Heart left ventricle (tissue), 16 donors: ENCODE results near the gene KRTAP19-6. TPM values are rescaled to one million over a fixed set of nuclear protein-coding genes. Genes with fewer than 3 reads are reported as not detected.

Experiments
- ATAC-seq, 4 donors: fragments of 200-7000 bp; cut with Tn5 transposase; one replicate each; pipeline ENCODE4 v1.9.1; 2020 to 2022; ENCODE audit warnings: moderate library complexity in 4 of 4, mild to moderate bottlenecking in 3 of 4, moderate number of reproducible peaks in 1 of 4
- DNase-seq, 5 donors: peaks; one replicate each; pipeline ENCODE4 v3.0.0-alpha.2; 2020
- H3K27ac ChIP-seq, 12 donors: fragments of 200-600 bp; sonication (generic) in 4 of 12; one replicate each; pipeline versions ENCODE4 v1.5.0 to v1.8.0; 2016 to 2022; ENCODE audit warnings: mild to moderate bottlenecking in 2 of 12
- H3K27me3 ChIP-seq, 9 donors: fragments of 200-600 bp; sonication (generic) in 2 of 9; one replicate each; pipeline versions ENCODE4 v1.5.1 to v1.8.0; 2016 to 2022; ENCODE audit warnings: mild to moderate bottlenecking in 3 of 9
- H3K36me3 ChIP-seq, 9 donors: fragments of 200-600 bp; sonication (generic) in 2 of 9; one replicate each; pipeline versions ENCODE4 v1.5.0 to v1.8.0; 2018 to 2022; ENCODE audit warnings: mild to moderate bottlenecking in 2 of 9
- H3K4me1 ChIP-seq, 12 donors: fragments of 200-600 bp; sonication (generic) in 4 of 12; one replicate each; pipeline versions ENCODE4 v1.5.0 to v1.8.0; 2016 to 2022; ENCODE audit warnings: mild to moderate bottlenecking in 3 of 12
- H3K4me3 ChIP-seq, 12 donors: fragments of 200-600 bp; sonication (generic) in 4 of 12; one replicate each; pipeline versions ENCODE4 v1.5.0 to v1.8.0; 2017 to 2022; ENCODE audit warnings: mild to moderate bottlenecking in 9 of 12, moderate library complexity in 4 of 12
- H3K9me3 ChIP-seq, 12 donors: fragments of 200-600 bp; sonication (generic) in 4 of 12; one replicate each; pipeline versions ENCODE4 v1.5.0 to v1.8.0; 2016 to 2022; ENCODE audit warnings: mild to moderate bottlenecking in 1 of 12
- CTCF ChIP-seq, 12 donors: fragments of 200-600 bp; sonication (generic) in 4 of 12; IDR thresholded peaks; one replicate each; pipeline versions ENCODE4 v1.5.0 to v1.8.0; 2018 to 2022; ENCODE audit warnings: antibody characterized with exemption in 12 of 12, mild to moderate bottlenecking in 5 of 12
- POLR2A ChIP-seq, 2 donors: fragments of 450-650 bp; IDR thresholded peaks; one replicate each; pipeline ENCODE4 v1.6.1; 2017; ENCODE audit warnings: antibody characterized with exemption in 2 of 2, mild to moderate bottlenecking in 2 of 2, moderate library complexity in 2 of 2
- WGBS, 4 donors: extraction: QIAGEN DNeasy Blood & Tissue Kit in 2 of 4; methylation state at CpG; one replicate each; pipeline versions ENCODE4 v1.1.5 to v1.1.7; 2013 to 2018; 5-methylcytosine and 5-hydroxymethylcytosine counted together
- intact Hi-C, 10 donors: fragments of 100-400 bp; cut with DNase I; formaldehyde crosslinking; loops; one replicate each; pipeline versions ENCODE4 v1.11.1 to v1.14.2; 2022
- polyA plus RNA-seq, 2 donors: library from polyadenylated mRNA; stranded (reverse); fragments of 200-250 nt; gene quantifications; one replicate each; pipeline ENCODE4 v1.2.3, GENCODE V29; 2013
- total RNA-seq, 9 donors: library from RNA; depleted of rRNA in 2 of 9; stranded (reverse); fragments of >200 nt in 2 of 9; fragmentation: NEBNext Ultra II Directional in 3 of 9; extraction: Animal tissue kit (Norgen Biotek cat#: 25700) in 3 of 9; gene quantifications; one replicate each; pipeline versions ENCODE4 v1.1.0 to v1.2.4, GENCODE V29; 2016 to 2023
- donor health status: ischemic (EF 13 %, LVEDD 7.1; RV severe dilation, severe dysfunction).
- donor health status: healthy with polysubstance abuse.
- donor health status: DM: no; HTN: yes; CAD: no.
- donor health status: DM: no; HTN: no; CAD: no.
- donor health status: ischemic (EF 25% LVEDD 6.9; RV normal size, moderate dysfunction).
- donor health status: ischemic (EF 25% LVEDD 5.7; RV mildly dilated, moderate dysfunction).
- donor health status: healthy.
- donor health status: DM: yes; HTN: yes; CAD: no.
- donor health status: ischemic (EF 35%, LVEDD 5.7; RV mildly dilated, moderate dysfunction).
- donor health status: nonischemic (EF 11% LVEDD 7.7; RV severe dilation, severe dysfunction).
- donor health status: DM: yes; HTN: yes; CAD: no.
- donor health status: PGD.
- donor health status: ischemic (EF 29% LVEDD 5.4; RV normal size, mild dysfunction).
- donor health status: nonischemic (EF 23%, LVEDD 6.1; RV moderate dilation, normal function).

KRTAP19-6 gene
- total and polyA plus RNA-seq, 11 donors, result not detected

DNA sequence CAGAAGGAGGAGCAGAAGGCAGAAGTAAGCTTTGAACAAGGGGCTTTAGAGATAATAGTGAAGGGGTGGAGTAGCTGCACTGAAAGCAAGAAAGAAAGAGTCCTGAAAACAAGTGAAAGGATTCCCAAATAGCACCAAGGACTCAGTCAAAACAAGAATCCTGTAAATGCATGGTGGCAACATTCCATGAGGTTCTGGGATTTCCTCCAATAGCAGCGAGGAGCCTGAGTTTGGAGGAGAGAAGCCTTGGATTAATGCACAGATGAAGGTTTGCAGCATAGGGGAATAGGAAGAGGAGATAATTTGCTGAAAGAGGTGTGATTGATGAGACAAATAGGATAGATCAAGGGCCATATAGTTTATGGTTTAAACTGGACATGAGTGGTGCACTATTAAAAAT lies 37.7 kb upstream of the KRTAP19-6 start:
- intact Hi-C loops, result no loop called here
- ATAC-seq (no peak), DNase-seq (no peak)
- H3K36me3 ChIP-seq, result no peaks in the 10 kb centered on the region
- WGBS, 4 donors, result 27 to 54% (median 31%) methylated on average over 1 of the region's 1 CpG
- TF ChIP-seq POLR2A (IDR thresholded peaks at IDR 0.05) (no peak), CTCF (IDR thresholded peaks at IDR 0.05) (no peak)
- H3K4me1 ChIP-seq, result no peaks in the 10 kb centered on the region
- no peaks in the 10 kb centered on the region for H3K27me3 ChIP-seq
- no peak overlapping the region for H3K4me3 ChIP-seq
- H3K9me3 ChIP-seq, result no peaks in the 10 kb centered on the region
- H3K27ac ChIP-seq, result no peak overlapping the region

DNA sequence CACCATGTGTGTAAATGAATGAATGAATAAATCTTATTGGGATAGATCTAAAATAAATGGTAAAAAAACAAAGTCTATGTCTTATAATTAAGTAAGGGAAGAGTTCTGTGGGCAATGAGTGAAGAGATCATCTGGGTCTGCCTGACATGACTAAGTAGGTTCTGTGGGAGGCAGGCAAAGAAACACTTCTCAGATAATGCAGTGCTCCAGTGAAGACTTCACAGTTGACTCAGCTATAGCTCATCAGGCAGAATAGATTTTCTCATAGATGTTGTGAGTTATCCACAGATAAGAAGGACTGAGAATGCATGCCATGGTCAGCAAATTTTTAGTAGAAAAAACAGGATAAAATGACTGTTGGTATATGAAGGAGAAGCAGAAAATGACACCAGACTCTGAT lies 36.1 kb upstream of the KRTAP19-6 start:
- Histone ChIP-seq H3K36me3 (no peaks in the 10 kb centered on the region), H3K27ac (no peak overlapping the region), H3K4me1 (no peaks in the 10 kb centered on the region), H3K9me3 (no peaks in the 10 kb centered on the region), H3K27me3 (no peaks in the 10 kb centered on the region), H3K4me3 (no peak overlapping the region)
- ATAC-seq, result no peak
- no peak for TF ChIP-seq CTCF (IDR thresholded peaks at IDR 0.05)
- no peak for TF ChIP-seq POLR2A (IDR thresholded peaks at IDR 0.05)
- intact Hi-C loops, result no loop called here
- DNase-seq, result no peak

DNA sequence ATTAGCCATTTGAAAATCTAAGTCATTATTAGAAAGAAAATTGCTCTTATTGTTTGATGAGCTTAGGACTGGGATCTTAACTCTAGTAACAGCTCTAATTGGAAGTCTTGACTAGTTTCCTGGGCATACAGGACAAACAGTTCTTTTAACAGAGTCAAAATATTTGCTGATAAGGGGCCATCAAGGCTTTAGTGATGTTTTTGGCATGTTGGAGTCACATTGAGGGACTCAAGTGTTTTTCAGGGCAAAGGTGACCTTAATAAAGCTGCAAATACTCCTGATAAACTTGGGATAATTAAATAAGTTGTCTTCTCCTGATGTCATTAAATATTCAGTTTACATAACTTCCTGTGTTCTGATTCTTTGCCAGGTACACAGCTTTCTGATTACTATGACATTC lies 26.0 kb upstream of the KRTAP19-6 start:
- ATAC-seq (peak; percentile 45 to 84 (median 78)), DNase-seq (no peak)
- TF ChIP-seq CTCF (IDR thresholded peaks at IDR 0.05) (no peak), POLR2A (IDR thresholded peaks at IDR 0.05) (no peak)
- no peaks in the 10 kb centered on the region for H3K9me3 ChIP-seq
- no peaks in the 10 kb centered on the region for H3K27me3 ChIP-seq
- intact Hi-C loops, result loop anchor here in 1 of 10 donors (10.0 kb wide), 1 partner anchor 83 kb away; the partner anchor contains the start of genes KRTAP19-1 and KRTAP19-2
- no peaks in the 10 kb centered on the region for H3K36me3 ChIP-seq
- peak overlapping the region in 7 of 12 donors; percentile 6 to 50 (median 24) for H3K27ac ChIP-seq
- no peak overlapping the region for H3K4me3 ChIP-seq
- H3K4me1 ChIP-seq, result peaks cover 0 to 8% (median 0%) of the 10 kb centered on the region in 12 donors

GRCh38 chr21:30563630-30564029 lies 22.0 kb upstream of the KRTAP19-6 start:
- 80 to 86% (median 85%) methylated on average over 2 of the region's 2 CpGs for WGBS, 4 donors
- Histone ChIP-seq H3K36me3 (no peaks in the 10 kb centered on the region), H3K27me3 (no peaks in the 10 kb centered on the region), H3K4me3 (no peak overlapping the region), H3K9me3 (no peaks in the 10 kb centered on the region), H3K27ac (no peak overlapping the region), H3K4me1 (peaks cover 0 to 8% (median 0%) of the 10 kb centered on the region in 12 donors)
- intact Hi-C loops, result loop anchor here in 1 of 10 donors (10.0 kb wide), 1 partner anchor 79 kb away; the partner anchor contains the start of genes KRTAP19-1 and KRTAP19-2
- TF ChIP-seq CTCF (IDR thresholded peaks at IDR 0.05) (no peak), POLR2A (IDR thresholded peaks at IDR 0.05) (no peak)
- DNase-seq, result no peak
- no peak for ATAC-seq
